ENCODE results near the gene THAP8.
A peak's percentile ranks its signal among the peaks of the same experiment; 100 is the strongest.

The THAP8 gene

DNA sequence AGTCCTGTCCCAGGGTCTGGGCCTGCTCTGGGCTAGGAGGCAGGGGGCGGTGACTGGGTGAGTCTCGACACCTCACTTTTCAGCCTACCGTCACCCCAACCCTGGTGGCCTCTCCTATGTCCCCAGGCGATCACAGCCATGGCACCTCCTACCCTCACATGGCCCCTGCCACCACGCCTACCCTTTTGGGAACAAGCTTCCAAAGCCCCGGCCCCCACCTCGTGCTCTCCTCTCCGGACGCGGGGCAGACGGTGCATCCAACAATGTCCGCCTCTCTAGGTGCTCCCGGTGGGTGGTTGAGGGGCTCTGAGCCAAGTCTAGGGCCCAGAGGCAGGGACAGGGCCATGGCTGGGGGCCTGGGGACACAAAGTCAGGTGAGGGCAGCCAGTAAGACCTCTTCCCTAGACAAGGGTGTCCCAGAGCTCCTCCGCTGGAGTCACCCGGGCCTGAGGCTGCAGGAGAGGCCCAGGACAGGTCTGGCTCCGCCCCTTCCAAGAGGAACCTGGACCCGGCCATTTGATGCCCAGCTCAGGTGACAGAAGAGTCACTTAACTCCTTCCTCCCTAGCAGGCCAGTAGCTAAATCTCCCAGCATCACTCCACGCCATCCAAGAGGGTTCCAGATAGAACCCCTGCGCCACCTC lies 45.6 kb downstream of the THAP8 start, which contains the start of gene SYNE4:
Gene SYNE4 (minus strand): TSS at position 478 of the 643 bp plus-strand sequence. CDS start 132 bp downstream, at position 346.
- H3K9ac ChIP-seq (ENCODE audit: low read length) = peak within 1 kb of the TSS; percentile 25
- no peaks in the 10 kb centered on the region for H3K9me3 ChIP-seq (ENCODE audit: control insufficient read depth, insufficient read depth, low read depth, low read length)
- H3K27me3 ChIP-seq (ENCODE audit: control insufficient read depth, insufficient read depth, low read length) = no peaks in the 10 kb centered on the region
- no peak within 1 kb of the TSS for H3K27ac ChIP-seq (ENCODE audit: low read depth, low read length)
- peaks cover 11% of the 10 kb centered on the region for H3K4me1 ChIP-seq (ENCODE audit: control insufficient read depth, insufficient read depth, low read length)
- H3K36me3 ChIP-seq (ENCODE audit: control insufficient read depth, insufficient read depth, low read length) = no peaks in the 10 kb centered on the region
- peak within 1 kb of the TSS; percentile 53 for H3K4me3 ChIP-seq (ENCODE audit: low read depth, low read length)

DNA sequence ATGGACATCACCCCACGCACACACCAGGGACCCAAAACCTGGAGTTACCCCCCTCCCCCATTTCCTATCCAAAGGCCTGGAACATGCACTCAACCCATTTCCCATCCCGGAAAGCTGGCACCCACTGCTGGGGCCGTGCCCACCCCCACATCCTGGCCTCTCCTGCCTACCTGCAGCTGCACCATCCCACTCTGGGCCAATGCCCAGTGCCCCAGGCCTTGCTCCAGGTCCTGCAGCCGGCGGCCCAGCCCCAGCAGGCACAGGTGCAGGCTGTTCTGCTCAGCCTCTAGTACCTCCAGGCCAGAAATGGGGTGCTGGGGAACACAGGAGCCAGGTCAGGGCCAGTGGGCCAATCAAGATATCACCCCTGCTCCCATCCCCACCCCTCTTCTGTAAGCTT lies 47.1 kb downstream of the THAP8 start:
- Histone ChIP-seq H3K9ac (ENCODE audit: low read length) (no peak overlapping the region), H3K27me3 (ENCODE audit: control insufficient read depth, insufficient read depth, low read length) (no peaks in the 10 kb centered on the region), H3K9me3 (ENCODE audit: control insufficient read depth, insufficient read depth, low read depth, low read length) (no peaks in the 10 kb centered on the region), H3K36me3 (ENCODE audit: control insufficient read depth, insufficient read depth, low read length) (peaks cover 5% of the 10 kb centered on the region; the same call in 1 of the 2 replicates), H3K4me1 (ENCODE audit: control insufficient read depth, insufficient read depth, low read length) (peaks cover 7% of the 10 kb centered on the region), H3K4me3 (ENCODE audit: low read depth, low read length) (no peak overlapping the region), H3K27ac (ENCODE audit: low read depth, low read length) (no peak overlapping the region)

GRCh38 chr19:36003284-36003683 lies 50.8 kb downstream of the THAP8 start:
- H3K4me3 ChIP-seq (ENCODE audit: low read depth, low read length) = no peak overlapping the region
- H3K36me3 ChIP-seq (ENCODE audit: control insufficient read depth, insufficient read depth, low read length) = peaks cover 18% of the 10 kb centered on the region
- H3K27me3 ChIP-seq (ENCODE audit: control insufficient read depth, insufficient read depth, low read length) = no peaks in the 10 kb centered on the region
- H3K9me3 ChIP-seq (ENCODE audit: control insufficient read depth, insufficient read depth, low read depth, low read length) = no peaks in the 10 kb centered on the region
- H3K27ac ChIP-seq (ENCODE audit: low read depth, low read length) = no peak overlapping the region
- peaks cover 7% of the 10 kb centered on the region; the same call in 1 of the 2 replicates for H3K4me1 ChIP-seq (ENCODE audit: control insufficient read depth, insufficient read depth, low read length)
- H3K9ac ChIP-seq (ENCODE audit: low read length) = no peak overlapping the region

DNA sequence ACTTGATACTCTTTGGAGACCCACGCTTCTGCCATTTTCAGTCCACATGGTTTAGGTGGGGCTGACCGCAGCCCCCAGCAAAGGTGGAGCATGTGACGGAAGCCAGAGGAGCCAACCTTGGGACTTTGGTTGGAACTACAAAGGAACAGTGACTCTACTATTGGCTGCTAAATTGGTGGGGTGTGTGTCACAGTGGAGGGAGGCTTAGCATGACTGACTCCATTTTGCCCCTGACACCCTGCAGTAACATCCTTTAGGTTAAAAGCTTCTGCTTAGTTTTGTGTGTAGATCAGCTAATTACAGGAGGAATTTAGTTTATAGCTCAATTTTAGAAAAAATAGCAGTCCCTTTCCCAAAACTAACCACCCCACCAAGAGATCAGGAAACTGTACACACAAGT lies 52.5 kb downstream of the THAP8 start:
- peaks cover 2% of the 10 kb centered on the region; the same call in 1 of the 2 replicates for H3K4me1 ChIP-seq (ENCODE audit: control insufficient read depth, insufficient read depth, low read length)
- peaks cover 18% of the 10 kb centered on the region for H3K36me3 ChIP-seq (ENCODE audit: control insufficient read depth, insufficient read depth, low read length)
- H3K9me3 ChIP-seq (ENCODE audit: control insufficient read depth, insufficient read depth, low read depth, low read length) = no peaks in the 10 kb centered on the region
- H3K9ac ChIP-seq (ENCODE audit: low read length) = no peak overlapping the region
- H3K4me3 ChIP-seq (ENCODE audit: low read depth, low read length) = no peak overlapping the region
- H3K27me3 ChIP-seq (ENCODE audit: control insufficient read depth, insufficient read depth, low read length) = no peaks in the 10 kb centered on the region
- no peak overlapping the region for H3K27ac ChIP-seq (ENCODE audit: low read depth, low read length)

- Histone ChIP-seq H3K9ac (ENCODE audit: low read length) (no peak overlapping the region), H3K4me1 (ENCODE audit: control insufficient read depth, insufficient read depth, low read length) (peaks cover 6% of the 10 kb centered on the region), H3K27me3 (ENCODE audit: control insufficient read depth, insufficient read depth, low read length) (no peaks in the 10 kb centered on the region), H3K9me3 (ENCODE audit: control insufficient read depth, insufficient read depth, low read depth, low read length) (no peaks in the 10 kb centered on the region), H3K36me3 (ENCODE audit: control insufficient read depth, insufficient read depth, low read length) (peaks cover 12% of the 10 kb centered on the region; the same call in 1 of the 2 replicates), H3K27ac (ENCODE audit: low read depth, low read length) (no peak overlapping the region), H3K4me3 (ENCODE audit: low read depth, low read length) (no peak overlapping the region)
These were observed 57.3 kb downstream of the THAP8 start for GRCh38 chr19:35996777-35997176.

DNA sequence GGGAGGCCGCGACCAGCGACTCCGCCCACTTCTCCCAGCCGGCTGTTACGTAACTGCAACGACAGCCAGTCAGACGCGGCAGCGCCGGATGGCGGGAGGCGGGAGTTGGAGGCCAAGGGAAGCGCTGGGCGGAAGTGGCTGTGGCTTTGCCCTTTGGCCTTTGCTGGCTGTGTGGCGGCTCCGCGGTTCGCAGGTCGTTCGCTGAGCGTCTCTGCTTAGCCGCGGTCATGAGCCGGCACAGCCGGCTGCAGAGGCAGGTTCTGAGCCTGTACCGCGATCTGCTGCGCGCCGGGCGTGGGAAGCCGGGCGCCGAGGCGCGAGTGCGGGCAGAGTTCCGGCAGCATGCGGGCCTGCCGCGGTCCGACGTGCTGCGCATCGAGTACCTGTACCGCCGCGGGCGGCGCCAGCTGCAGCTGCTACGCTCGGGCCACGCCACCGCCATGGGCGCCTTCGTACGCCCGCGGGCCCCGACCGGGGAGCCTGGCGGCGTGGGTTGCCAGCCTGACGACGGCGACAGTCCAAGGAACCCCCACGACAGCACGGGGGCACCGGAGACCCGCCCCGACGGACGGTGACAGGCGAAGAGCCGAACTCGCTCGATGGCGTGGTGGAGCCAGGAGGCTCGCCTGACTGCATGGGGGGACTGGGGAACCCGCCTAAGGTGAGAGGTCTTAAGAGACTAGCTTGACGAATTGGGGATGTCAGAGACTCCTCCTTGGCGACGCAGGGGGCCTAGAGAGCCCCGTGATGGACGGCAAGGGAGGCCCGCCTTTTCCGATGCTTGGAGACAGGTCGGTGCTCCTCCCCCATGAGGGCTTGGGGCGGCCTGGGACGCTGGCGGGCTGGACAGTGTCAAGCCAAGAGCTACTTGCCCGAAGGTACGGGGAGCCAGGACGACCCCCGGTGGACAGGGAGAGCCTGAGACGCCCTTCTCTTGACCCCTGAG lies 58.8 kb downstream of the THAP8 start, which contains the start of gene SDHAF1:
Gene SDHAF1 (plus strand): TSS at position 141 of the 946 bp plus-strand sequence. CDS start 87 bp downstream, at position 228.
- Histone ChIP-seq H3K9me3 (ENCODE audit: control insufficient read depth, insufficient read depth, low read depth, low read length) (no peaks in the 10 kb centered on the region), H3K4me3 (ENCODE audit: low read depth, low read length) (peak within 1 kb of the TSS; percentile 80), H3K27me3 (ENCODE audit: control insufficient read depth, insufficient read depth, low read length) (peaks cover 6% of the 10 kb centered on the region; the same call in 1 of the 2 replicates), H3K27ac (ENCODE audit: low read depth, low read length) (no peak within 1 kb of the TSS), H3K4me1 (ENCODE audit: control insufficient read depth, insufficient read depth, low read length) (peaks cover 6% of the 10 kb centered on the region), H3K36me3 (ENCODE audit: control insufficient read depth, insufficient read depth, low read length) (0 out of 2 replicates have a peak, but pooled peaks cover 3% of the 10 kb centered on the region), H3K9ac (ENCODE audit: low read length) (peak within 1 kb of the TSS; percentile 75)

DNA sequence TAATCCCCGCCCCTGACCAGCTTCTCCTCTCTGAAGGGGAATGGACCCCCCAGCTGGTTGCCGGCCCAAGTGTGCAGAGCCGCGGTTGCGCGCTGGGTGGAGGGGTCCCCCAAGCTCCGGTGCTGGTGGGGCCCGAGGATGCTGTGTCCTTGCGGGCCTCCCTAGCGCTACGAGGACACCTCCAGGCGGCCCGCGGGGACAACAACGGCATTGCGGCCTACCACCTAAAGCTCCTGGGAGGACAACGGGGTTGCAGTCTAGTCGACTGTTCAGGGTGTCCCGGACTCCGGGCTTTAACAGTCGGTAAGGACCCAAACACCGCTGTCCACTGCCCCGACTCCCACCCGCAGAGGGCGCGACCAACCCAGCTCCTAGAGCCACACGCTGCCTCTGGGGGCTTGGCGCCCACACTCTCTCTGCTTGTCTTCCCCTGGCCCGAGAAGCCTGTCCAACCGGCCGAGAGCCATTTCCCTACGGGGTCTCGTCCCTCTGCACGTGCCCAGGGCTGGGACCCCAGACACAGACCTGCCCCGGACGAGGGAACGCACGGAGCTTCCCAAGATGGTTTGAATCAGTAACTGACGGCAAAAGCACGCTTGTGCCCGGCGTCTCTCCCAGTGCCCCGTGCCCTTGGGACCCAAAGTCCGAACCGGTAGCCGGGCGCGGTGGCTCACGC lies 60.0 kb downstream of the THAP8 start:
- Histone ChIP-seq H3K4me3 (ENCODE audit: low read depth, low read length) (no peak overlapping the region), H3K27me3 (ENCODE audit: control insufficient read depth, insufficient read depth, low read length) (peaks cover 10% of the 10 kb centered on the region; the same call in 1 of the 2 replicates), H3K9me3 (ENCODE audit: control insufficient read depth, insufficient read depth, low read depth, low read length) (no peaks in the 10 kb centered on the region), H3K4me1 (ENCODE audit: control insufficient read depth, insufficient read depth, low read length) (peaks cover 4% of the 10 kb centered on the region; the same call in 1 of the 2 replicates), H3K36me3 (ENCODE audit: control insufficient read depth, insufficient read depth, low read length) (no peaks in the 10 kb centered on the region), H3K27ac (ENCODE audit: low read depth, low read length) (no peak overlapping the region), H3K9ac (ENCODE audit: low read length) (no peak overlapping the region)

DNA sequence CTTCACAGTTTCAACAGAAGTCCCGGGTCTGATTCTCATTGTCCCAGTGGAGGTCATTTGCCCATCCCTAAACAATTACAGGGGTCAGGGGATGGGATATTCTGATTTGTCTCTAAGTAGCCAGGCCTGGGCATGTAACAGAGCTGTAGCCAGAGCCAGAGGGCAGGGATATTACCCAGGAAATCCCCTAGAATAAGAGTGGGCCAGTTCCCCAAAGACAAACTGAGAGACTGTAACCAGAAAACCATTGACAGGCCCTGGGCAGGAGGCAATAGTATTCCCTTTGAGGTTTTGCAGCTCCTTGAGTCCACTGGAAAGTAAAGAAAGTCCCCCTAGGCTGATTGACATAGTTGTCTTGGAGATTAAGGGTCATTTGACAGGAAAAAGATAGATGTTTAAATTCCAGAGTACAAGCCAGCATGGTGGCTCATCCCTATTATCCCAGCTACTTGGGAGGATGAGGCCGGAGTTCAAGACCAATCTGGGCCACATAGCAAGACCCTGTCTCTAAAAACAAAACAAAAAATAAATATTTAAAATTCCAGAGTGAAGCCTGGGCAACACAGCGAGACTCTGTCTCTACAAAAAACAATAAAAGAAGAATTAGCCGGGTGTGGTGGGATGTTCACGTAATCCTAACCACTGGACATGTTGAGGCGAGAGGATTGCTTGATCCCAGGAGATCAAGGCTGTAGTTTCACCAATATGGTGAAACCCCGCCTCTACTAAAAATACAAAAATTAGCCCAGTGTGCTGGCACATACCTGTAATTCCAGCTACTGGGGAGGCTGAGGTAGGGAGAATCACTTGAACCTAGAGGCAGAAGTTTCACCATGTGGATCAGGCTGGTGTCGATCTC lies 60.9 kb downstream of the THAP8 start:
- Histone ChIP-seq H3K4me3 (ENCODE audit: low read depth, low read length) (no peak overlapping the region), H3K27ac (ENCODE audit: low read depth, low read length) (no peak overlapping the region), H3K9me3 (ENCODE audit: control insufficient read depth, insufficient read depth, low read depth, low read length) (peaks cover 5% of the 10 kb centered on the region; the same call in 1 of the 2 replicates), H3K4me1 (ENCODE audit: control insufficient read depth, insufficient read depth, low read length) (peaks cover 4% of the 10 kb centered on the region; the same call in 1 of the 2 replicates), H3K9ac (ENCODE audit: low read length) (no peak overlapping the region), H3K27me3 (ENCODE audit: control insufficient read depth, insufficient read depth, low read length) (peaks cover 12% of the 10 kb centered on the region; the same call in 1 of the 2 replicates), H3K36me3 (ENCODE audit: control insufficient read depth, insufficient read depth, low read length) (no peaks in the 10 kb centered on the region)

DNA sequence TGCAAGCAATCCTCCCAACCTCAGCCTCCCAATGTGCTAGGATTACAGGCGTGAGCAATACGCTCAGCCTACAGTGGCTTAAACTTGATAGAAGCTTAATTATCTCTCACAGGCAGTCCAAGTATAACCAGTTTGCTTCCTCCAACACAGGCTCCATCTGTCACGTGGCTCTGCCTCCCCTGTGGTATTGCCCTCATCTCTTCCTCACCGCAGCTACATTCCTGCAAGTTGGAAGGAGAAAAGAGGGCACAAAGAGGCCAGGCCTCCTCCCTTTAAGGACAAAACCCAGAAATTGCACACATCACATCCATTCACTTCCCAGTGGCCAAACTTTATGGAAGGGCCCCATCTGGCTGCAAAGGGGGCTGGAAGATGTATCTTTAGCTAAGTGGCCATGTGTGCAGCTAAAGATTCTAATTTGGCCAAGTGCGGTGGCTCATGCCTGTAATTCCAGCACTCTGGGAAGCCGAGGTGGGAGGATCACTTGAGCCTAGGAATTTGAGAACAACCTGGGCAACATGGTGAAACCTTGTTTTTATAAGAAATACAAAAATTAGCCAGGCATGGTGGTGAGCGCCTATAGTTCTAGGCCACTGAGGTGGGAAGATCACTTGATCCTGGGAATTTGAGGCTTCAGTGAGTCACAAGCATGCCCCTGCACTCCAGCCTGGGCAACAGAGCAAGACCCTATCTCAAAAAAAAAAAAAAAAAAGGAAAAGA lies 62.2 kb downstream of the THAP8 start:
- H3K4me1 ChIP-seq (ENCODE audit: control insufficient read depth, insufficient read depth, low read length) = peaks cover 4% of the 10 kb centered on the region; the same call in 1 of the 2 replicates
- peaks cover 15% of the 10 kb centered on the region; the same call in 1 of the 2 replicates for H3K27me3 ChIP-seq (ENCODE audit: control insufficient read depth, insufficient read depth, low read length)
- H3K4me3 ChIP-seq (ENCODE audit: low read depth, low read length) = no peak overlapping the region
- no peaks in the 10 kb centered on the region for H3K36me3 ChIP-seq (ENCODE audit: control insufficient read depth, insufficient read depth, low read length)
- no peak overlapping the region for H3K9ac ChIP-seq (ENCODE audit: low read length)
- H3K9me3 ChIP-seq (ENCODE audit: control insufficient read depth, insufficient read depth, low read depth, low read length) = peaks cover 5% of the 10 kb centered on the region; the same call in 1 of the 2 replicates
- no peak overlapping the region for H3K27ac ChIP-seq (ENCODE audit: low read depth, low read length)
